ENCODE data around the gene LIPG.

GRCh38 chr18:49527631-49528327, 34.1 kb upstream of the LIPG start:
- TF ChIP-seq ZBTB7A (tag by site-specific recombination; IDR thresholded peaks at IDR 0.05; ENCODE audit: low read depth) (no peak), CTCF (tag by site-specific recombination; IDR thresholded peaks at IDR 0.05) (no peak), ZNF530 (tag by site-specific recombination; IDR thresholded peaks at IDR 0.05; ENCODE audit: low read depth) (no peak), ZBTB49 (tag by site-specific recombination; IDR thresholded peaks at IDR 0.05; ENCODE audit: low read depth) (no peak), REPIN1 (tag by site-specific recombination; IDR thresholded peaks at IDR 0.05; ENCODE audit: low read depth) (no peak), KLF16 (tag by site-specific recombination; IDR thresholded peaks at IDR 0.05) (no peak), ZFP3 (tag by site-specific recombination; IDR thresholded peaks at IDR 0.05; ENCODE audit: low read depth) (no peak), ZNF311 (tag by site-specific recombination; IDR thresholded peaks at IDR 0.05; ENCODE audit: borderline replicate concordance) (no peak), ZNF211 (tag by site-specific recombination; IDR thresholded peaks at IDR 0.05; ENCODE audit: low read depth) (no peak), ZNF488 (tag by site-specific recombination; IDR thresholded peaks at IDR 0.05) (no peak), RBAK (tag by site-specific recombination; IDR thresholded peaks at IDR 0.05) (no peak), ZEB2 (tag by site-specific recombination; IDR thresholded peaks at IDR 0.05) (no peak), REST (tag by site-specific recombination; IDR thresholded peaks at IDR 0.05) (no peak)
